HFFc6 (cell line): ENCODE measurements around the gene PILRA. TPM values are rescaled to one million over a fixed set of nuclear protein-coding genes. Genes with fewer than 3 reads are reported as not detected.

Experiments used
- DNase-seq: peaks from one replicate; pipeline ENCODE4 v3.0.0-alpha.2; 2018
- H3K27ac Mint-ChIP-seq: 2 replicates; pipeline ENCODE4 v1.8.0; 2020; ENCODE audit warnings: mild to moderate bottlenecking, mixed read lengths
- H3K27me3 Mint-ChIP-seq: 2 replicates; pipeline ENCODE4 v1.8.0; 2021; ENCODE audit warnings: mild to moderate bottlenecking, moderate library complexity, mixed read lengths; ENCODE audit not compliant: insufficient read depth
- H3K36me3 Mint-ChIP-seq: 2 replicates; pipeline ENCODE4 v1.8.0; 2021; ENCODE audit warnings: low read depth, mixed read lengths
- H3K4me1 Mint-ChIP-seq: 2 replicates; pipeline ENCODE4 v1.8.0; 2020; ENCODE audit warnings: low read depth, mixed read lengths
- H3K4me3 Mint-ChIP-seq: 2 replicates; pipeline ENCODE4 v1.8.0; 2020; ENCODE audit warnings: mild to moderate bottlenecking, moderate library complexity, mixed read lengths
- H3K9me3 Mint-ChIP-seq: 2 replicates; pipeline ENCODE4 v1.8.0; 2020; ENCODE audit warnings: mild to moderate bottlenecking, mixed read lengths
- CTCF ChIP-seq: fragments of 200-600 bp; sonication (generic); IDR thresholded peaks from 2 replicates; pipeline ENCODE4 v1.5.0; 2021; ENCODE audit warnings: antibody characterized with exemption, mild to moderate bottlenecking
- total RNA-seq, 6 experiments: library from RNA; stranded (reverse); fragmentation: NEBNext Ultra II Directional; extraction: Animal tissue kit (Norgen Biotek cat#: 25700); gene quantifications; 2 replicates in 1 of 6; 3 replicates in 5 of 6; pipeline ENCODE4 v1.2.3, GENCODE V29; 2021

Gene PILRA
- total RNA-seq, 6 experiments from 2014 or later = 0.30 to 0.34 (median 0.31) TPM; not detected in 2

DNA sequence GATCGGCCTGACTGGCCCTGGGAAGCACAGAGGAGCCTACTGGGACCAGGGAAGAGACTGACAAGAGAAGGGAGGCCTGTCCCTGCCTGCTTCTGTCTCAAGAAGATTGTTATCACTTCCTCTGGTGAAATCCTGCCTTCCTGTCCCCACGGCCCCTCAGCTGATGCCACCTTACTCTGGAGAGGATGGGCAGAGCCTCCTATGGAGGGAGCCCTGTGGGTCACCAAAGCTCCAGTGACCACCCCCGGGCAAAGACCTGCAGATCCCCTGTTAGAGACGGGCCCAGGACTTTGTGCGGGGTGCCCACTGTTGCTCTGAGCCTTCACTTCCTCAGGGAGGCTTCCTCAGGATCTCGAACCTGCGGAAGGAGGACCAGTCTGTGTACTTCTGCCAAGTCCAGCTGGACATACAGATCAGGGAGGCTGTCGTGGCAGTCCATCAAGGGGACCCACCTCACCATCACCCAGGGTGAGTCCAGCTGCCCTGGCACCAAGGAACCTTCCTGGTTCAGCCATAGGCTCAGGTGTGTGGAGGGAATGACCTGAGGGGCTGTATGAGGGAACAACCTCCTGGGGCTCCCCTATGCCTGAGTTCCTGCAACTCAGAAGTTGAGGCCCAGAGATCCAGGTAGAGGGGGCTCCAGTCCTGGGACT is 16.7 kb upstream of the PILRA start:
- DNase-seq = no peak
- H3K36me3 Mint-ChIP-seq = peaks cover 10% of the 10 kb centered on the region

DNA sequence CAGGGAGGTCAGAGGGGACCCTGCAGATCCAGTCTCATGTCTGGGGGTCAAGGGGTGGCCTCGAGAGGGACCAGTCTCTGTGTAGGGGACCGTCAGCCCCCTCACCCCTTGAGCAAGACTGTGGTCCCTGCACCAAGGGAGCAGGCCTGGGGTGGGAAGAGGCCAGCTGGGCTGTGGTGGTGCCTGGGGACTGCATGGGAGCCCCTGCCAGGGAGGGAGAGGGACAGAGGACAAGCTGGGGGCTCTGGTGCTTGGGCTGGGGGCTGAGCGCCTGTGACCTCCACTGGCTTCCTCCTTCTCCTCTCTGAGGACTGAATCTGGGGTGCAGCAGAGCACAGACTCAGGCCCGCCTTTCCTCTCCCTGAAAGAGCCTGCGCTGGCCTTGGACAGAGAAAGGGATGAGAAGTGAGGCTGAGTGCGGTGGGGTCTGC is 16.1 kb upstream of the PILRA start:
- TF ChIP-seq CTCF = no peak
- no peaks in the 10 kb centered on the region for H3K27me3 Mint-ChIP-seq
- H3K9me3 Mint-ChIP-seq = no peaks in the 10 kb centered on the region
- no peak for DNase-seq
- H3K4me3 Mint-ChIP-seq = no peak overlapping the region
- no peaks in the 10 kb centered on the region for H3K4me1 Mint-ChIP-seq
- peaks cover 12% of the 10 kb centered on the region for H3K36me3 Mint-ChIP-seq
- H3K27ac Mint-ChIP-seq = no peak overlapping the region

More for the DNA sequence above, 16.7 kb upstream of the PILRA start:
- no peak overlapping the region for H3K4me3 Mint-ChIP-seq
- no peak overlapping the region for H3K27ac Mint-ChIP-seq
- H3K9me3 Mint-ChIP-seq = no peaks in the 10 kb centered on the region
- H3K27me3 Mint-ChIP-seq = no peaks in the 10 kb centered on the region
- no peaks in the 10 kb centered on the region for H3K4me1 Mint-ChIP-seq
- TF ChIP-seq CTCF = no peak

DNA sequence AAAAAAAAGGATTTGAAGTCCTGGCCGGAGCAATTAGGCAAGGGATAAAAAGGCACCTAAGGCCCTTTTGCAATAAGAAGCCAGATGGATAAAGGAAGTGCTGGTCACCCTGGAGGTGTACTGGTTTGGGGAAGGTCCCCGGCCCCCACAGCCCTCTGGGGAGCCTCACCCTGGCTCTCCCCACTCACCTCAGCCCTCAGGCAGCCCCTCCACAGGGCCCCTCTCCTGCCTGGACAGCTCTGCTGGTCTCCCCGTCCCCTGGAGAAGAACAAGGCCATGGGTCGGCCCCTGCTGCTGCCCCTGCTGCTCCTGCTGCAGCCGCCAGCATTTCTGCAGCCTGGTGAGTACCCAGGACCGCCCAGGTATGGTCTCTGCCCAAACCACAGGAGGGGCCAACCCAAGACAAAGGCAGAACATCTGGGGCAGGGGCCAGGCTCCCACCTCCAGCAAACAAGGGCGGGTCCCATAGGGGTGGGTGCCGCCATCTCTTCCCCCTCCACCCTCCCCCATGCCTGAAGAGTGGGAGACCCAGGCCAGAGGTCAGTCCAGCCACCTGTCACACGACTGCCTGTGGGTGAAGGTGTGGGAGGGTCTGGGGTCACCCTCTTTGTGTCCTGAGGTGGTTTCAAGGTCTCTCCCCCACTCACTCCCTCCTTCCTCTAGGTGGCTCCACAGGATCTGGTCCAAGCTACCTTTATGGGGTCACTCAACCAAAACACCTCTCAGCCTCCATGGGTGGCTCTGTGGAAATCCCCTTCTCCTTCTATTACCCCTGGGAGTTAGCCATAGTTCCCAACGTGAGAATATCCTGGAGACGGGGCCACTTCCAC is 15.0 kb upstream of the PILRA start, which contains the start of gene PILRB:
Gene PILRB (plus strand): TSS at position 91 of the 830 bp plus-strand sequence. CDS start 186 bp downstream, at position 277.
- no peak for DNase-seq
- H3K4me1 Mint-ChIP-seq = no peaks in the 10 kb centered on the region
- peaks cover 20% of the 10 kb centered on the region for H3K36me3 Mint-ChIP-seq
- no peaks in the 10 kb centered on the region for H3K9me3 Mint-ChIP-seq
- TF ChIP-seq CTCF = no peak; the same call in 1 of the 2 replicates
- no peaks in the 10 kb centered on the region for H3K27me3 Mint-ChIP-seq
- no peak within 1 kb of the TSS for H3K4me3 Mint-ChIP-seq
- no peak within 1 kb of the TSS for H3K27ac Mint-ChIP-seq

GRCh38 chr7:100358857-100359212 is 14.5 kb upstream of the PILRA start:
- no peak for TF ChIP-seq CTCF
- H3K36me3 Mint-ChIP-seq = peaks cover 26% of the 10 kb centered on the region
- DNase-seq = no peak
- no peaks in the 10 kb centered on the region for H3K4me1 Mint-ChIP-seq
- H3K9me3 Mint-ChIP-seq = no peaks in the 10 kb centered on the region
- no peak overlapping the region for H3K27ac Mint-ChIP-seq
- H3K4me3 Mint-ChIP-seq = no peak overlapping the region
- H3K27me3 Mint-ChIP-seq = no peaks in the 10 kb centered on the region

DNA sequence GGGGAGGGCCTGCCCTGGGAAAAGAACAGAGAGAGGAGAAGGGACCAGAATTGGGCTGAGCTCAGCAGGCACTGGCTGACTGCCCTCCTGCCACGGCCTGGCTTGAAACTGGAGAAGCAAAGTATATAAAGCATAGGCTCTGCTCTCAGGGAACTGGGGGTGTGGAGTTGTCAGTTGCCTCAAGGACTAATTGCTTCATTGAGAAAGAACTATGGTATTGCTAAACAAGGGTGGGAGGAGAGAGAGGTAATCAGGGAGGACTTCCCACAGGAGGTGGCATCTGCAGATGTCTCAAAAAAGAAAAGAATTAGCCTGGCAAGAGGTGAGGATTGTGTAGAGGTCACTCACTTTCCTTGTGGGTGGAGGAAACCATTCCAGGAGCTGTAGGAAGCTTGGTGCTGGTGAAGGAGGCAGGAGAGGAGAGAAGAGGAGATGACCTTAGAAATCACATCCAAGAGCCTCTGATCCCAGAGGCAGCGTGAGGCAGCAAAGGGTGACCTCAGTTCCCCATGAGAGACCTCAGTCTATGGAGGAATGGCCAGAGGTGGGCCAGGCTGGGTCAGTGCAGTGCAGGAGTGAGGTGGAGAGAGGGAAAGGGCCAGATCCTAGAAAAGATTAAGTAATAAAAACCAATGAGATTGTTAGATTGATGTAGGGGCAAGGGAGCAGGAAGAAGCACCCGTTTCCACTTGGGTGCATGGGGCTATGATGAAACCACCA is 13.0 kb upstream of the PILRA start:
- Mint-ChIP-seq H3K4me1 (no peaks in the 10 kb centered on the region), H3K36me3 (peaks cover 37% of the 10 kb centered on the region), H3K27me3 (no peaks in the 10 kb centered on the region), H3K4me3 (no peak overlapping the region), H3K27ac (no peak overlapping the region), H3K9me3 (no peaks in the 10 kb centered on the region)
- TF ChIP-seq CTCF = no peak
- no peak for DNase-seq
